GM18909 (cell line): Measurements from ENCODE around the gene TAF8.

Experiments
- ATAC-seq: cut with Tn5 transposase; IDR thresholded peaks from one replicate; pipeline ENCODE4 v1.9.1; 2021; ENCODE audit warnings: mild to moderate bottlenecking; ENCODE audit not compliant: unreplicated experiment, poor library complexity

The TAF8 gene

GRCh38 chr6:42093582-42094329 lies 43.4 kb downstream of the TAF8 start:
- ATAC-seq: no peak

- ATAC-seq: no peak
Measured at GRCh38 chr6:42095094-42095493, 44.8 kb downstream of the TAF8 start.

- no peak for ATAC-seq
Measured at GRCh38 chr6:42095776-42096541, 45.6 kb downstream of the TAF8 start.

GRCh38 chr6:42099340-42100028 lies 49.2 kb downstream of the TAF8 start:
- ATAC-seq: no peak

GRCh38 chr6:42100029-42100901 lies 49.9 kb downstream of the TAF8 start:
- no peak for ATAC-seq

GRCh38 chr6:42101186-42101657 lies 50.9 kb downstream of the TAF8 start:
- ATAC-seq: no peak

GRCh38 chr6:42103216-42103615 lies 52.9 kb downstream of the TAF8 start:
- ATAC-seq: no peak

- ATAC-seq: no peak
Measured at GRCh38 chr6:42103753-42104094, 53.4 kb downstream of the TAF8 start.

- peak; percentile 60 for ATAC-seq
Measured at GRCh38 chr6:42104095-42104803, 53.9 kb downstream of the TAF8 start.

GRCh38 chr6:42104804-42105125 lies 54.4 kb downstream of the TAF8 start:
- peak; percentile 19 for ATAC-seq

GRCh38 chr6:42105156-42105648 lies 54.9 kb downstream of the TAF8 start:
- no peak for ATAC-seq

- no peak for ATAC-seq
Measured at GRCh38 chr6:42105709-42106108, 55.4 kb downstream of the TAF8 start.

GRCh38 chr6:42106112-42107023 lies 56.0 kb downstream of the TAF8 start:
- no peak for ATAC-seq

- no peak for ATAC-seq
Measured at GRCh38 chr6:42108071-42108470, 57.7 kb downstream of the TAF8 start.

GRCh38 chr6:42110683-42111082 lies 60.4 kb downstream of the TAF8 start:
- ATAC-seq: no peak

- no peak for ATAC-seq
Measured at GRCh38 chr6:42112351-42112750, 62.0 kb downstream of the TAF8 start.

- ATAC-seq: no peak
Measured at GRCh38 chr6:42113936-42114636, 63.8 kb downstream of the TAF8 start.

GRCh38 chr6:42117843-42118161 lies 67.5 kb downstream of the TAF8 start:
- no peak for ATAC-seq
